IMR-90 (cell line): ENCODE results near the gene ABL1.

Source experiments
- CHD1 ChIP-seq: IDR thresholded peaks from 2 replicates; pipeline ENCODE4 v1.6.1; 2012; ENCODE audit warnings: low read depth, low read length, improper control_type of control experiment
- CTCF ChIP-seq: conservative IDR thresholded peaks from 2 replicates; pipeline ENCODE4 v1.5.1; 2012; ENCODE audit warnings: mild to moderate bottlenecking, low read depth, low read length, improper control_type of control experiment
- POLR2A ChIP-seq: IDR thresholded peaks from 2 replicates; pipeline ENCODE4 v1.6.1; 2012; ENCODE audit warnings: mild to moderate bottlenecking, low read depth, low read length
- SMC3 ChIP-seq: fragments of 150-350 bp; IDR thresholded peaks from 2 replicates; pipeline ENCODE4 v1.6.1; 2016; ENCODE audit warnings: low read depth, mild to moderate bottlenecking, antibody characterized with exemption, low read length, moderate library complexity

GRCh38 chr9:130810609-130811136, 24.4 kb upstream of the ABL1 start:
- TF ChIP-seq POLR2A (no peak), CHD1 (no peak), CTCF (no peak), SMC3 (no peak)
